ENCODE measurements around the gene NUP210.

NUP210 gene

GRCh38 chr3:13288732-13289718, 131.1 kb downstream of the NUP210 start:
- DNase-seq (ENCODE audit: low read depth): no peak

- no peak for DNase-seq (ENCODE audit: low read depth)
Observed at GRCh38 chr3:13287833-13288232, 132.3 kb downstream of the NUP210 start.

DNA sequence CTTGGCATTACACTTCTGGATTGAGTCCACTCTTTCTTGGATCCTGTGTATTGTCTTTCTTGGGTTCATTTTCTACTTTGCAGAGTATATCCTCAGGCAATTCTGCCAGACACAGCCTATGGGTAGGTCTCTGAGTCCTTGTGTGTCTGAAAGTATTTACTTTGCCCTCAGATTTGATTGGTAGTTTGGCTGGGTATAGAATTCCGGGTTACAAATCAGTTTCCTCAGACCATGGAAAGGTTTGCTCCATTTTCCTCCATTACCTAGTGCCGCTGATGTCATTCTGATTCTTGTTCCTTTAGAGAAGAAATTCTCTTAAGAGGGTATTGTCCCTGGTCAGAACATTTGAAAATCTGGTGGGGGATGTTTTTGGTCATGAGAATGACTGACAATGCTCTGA, 133.2 kb downstream of the NUP210 start:
- no peak for DNase-seq (ENCODE audit: low read depth)

GRCh38 chr3:13285007-13285567, 135.0 kb downstream of the NUP210 start:
- no peak for DNase-seq (ENCODE audit: low read depth)

DNA sequence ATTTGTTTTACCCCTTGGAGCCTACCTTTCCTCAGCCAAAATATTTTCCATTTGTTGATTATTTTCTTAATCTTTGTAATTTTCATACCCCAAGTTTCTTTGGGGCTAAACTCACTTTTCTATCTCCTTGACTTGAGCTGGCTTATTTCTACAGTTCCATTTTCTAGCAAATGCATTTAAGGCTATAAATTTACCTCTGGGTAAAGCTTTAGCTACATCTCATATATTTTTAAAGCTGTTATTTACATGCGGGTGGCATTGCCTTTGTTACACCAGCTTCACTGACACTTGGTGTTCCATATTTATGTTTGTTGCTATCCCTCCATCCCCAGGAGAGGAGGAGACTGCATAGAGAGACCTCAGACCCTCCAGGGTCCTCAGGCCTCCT, 136.3 kb downstream of the NUP210 start:
- no peak for DNase-seq (ENCODE audit: low read depth)

DNA sequence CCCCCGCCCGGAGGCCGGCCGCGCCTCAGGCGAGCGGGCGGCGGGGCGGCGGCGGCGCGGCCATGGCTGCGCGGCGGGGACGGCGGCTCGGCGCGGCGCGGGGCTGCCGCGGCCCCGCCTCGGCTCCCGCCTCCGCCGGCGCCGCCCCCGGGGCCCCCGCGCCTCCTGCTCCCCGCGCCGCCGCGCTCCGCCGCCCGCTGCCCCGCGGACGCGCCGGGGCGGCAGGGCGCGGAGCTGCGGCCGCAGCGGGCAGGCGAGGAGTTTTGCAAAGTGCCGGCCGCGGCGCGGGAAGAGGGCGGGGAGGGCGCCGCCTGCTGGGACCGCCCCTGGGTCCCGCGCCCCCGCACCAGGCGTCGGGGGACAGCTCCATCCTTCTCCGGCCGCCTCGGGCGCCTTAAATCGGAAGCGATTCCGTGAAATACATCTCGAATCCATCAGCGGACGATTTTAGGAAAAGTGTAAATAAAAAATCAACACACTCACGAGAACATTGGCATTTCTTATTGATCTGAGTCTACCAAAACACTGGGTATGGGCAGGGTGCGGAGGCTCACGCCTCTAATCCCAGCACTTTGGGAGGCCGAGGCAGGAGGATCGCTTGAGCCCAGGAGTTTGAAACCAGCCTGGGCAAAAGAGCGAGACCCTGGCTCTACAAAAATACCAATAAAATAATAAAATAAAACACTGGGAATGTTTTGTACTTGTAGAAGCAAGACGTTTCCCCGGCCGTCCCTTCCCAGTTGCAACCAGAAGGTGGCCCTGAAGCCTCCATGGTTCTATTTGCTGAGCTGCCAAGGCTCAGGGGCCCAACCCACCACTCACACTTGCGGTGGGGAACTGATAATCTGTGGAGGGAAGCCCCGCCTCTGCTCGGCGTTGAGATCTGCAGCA, 136.9 kb downstream of the NUP210 start:
- no peak for DNase-seq (ENCODE audit: low read depth)

GRCh38 chr3:13282358-13282985, 137.7 kb downstream of the NUP210 start:
- DNase-seq (ENCODE audit: low read depth): no peak

DNA sequence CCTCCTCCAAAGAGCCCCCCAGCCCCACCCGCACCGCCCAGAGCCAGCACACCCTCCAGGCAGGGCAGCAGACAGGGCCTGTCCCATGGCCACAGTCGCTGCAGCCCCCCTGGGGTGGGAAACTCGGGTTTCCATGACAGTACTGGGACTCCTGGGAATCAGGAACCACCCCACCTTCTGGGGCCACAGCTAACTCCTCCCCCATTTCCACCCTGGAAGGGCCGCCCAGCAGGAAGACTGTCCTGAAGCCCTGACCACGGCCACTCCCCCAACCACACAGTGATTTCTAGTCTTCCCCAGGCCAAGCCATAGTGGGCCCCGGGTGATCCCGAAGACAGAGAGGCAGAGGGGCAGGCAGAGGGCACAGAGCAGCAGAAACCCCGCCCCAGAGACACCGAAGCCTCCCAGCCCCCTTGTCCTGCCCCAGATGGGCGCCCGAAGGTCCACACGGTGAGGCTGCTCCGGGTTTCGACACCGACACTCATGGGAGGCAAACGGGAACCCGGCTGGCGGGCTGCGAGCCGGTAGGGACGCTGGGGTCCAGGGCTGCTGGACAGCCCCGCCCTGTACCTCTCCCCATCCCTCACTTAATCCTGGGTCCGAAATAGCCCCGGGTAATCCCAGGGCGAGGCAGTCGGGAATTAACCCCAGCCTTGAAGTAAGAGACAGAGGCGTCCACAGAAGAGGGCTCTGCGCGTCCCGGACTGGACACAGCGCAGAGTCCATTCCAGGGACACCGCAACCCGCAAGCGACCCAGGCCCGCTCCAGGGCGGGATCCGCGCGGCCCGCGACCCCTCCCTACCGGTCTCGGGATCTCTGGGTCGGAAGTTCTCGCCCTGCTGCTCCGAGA, 138.4 kb downstream of the NUP210 start:
- no peak for DNase-seq (ENCODE audit: low read depth)

DNA sequence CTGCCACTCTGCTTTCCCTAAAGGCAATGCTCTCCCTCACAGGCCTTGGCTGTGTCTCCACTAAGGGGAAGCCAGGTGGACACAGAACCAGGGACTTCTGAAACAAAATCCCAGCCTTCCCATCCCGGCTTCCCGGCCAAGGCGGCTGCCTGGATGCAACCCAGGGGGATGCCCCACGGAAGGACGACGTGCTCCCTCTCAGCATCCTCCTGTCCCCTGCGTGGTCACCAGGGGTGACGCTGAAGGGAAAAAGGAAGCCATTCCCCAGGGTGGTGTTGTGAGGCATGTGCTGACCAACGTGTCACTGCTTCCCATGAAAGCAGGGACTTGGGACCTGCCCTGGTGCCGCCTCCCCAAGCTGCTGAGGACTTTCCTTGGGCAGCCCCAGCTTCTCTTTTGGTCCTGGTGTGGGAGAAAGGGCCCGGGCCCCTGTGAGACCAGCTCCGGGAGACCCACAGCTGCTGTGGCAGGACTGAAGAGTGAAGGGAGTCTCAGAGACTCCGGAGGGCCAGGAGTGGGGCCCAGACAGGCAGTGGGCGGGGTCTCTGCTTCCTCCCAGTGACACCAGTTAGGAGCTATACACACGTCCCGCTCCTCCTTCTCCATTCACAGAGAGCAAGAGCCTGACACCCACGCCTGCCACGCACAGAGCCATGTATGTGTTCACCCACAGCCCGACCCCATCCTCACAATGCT, 139.2 kb downstream of the NUP210 start:
- no peak for DNase-seq (ENCODE audit: low read depth)

- no peak for DNase-seq (ENCODE audit: low read depth)
Observed at GRCh38 chr3:13280122-13280790, 139.9 kb downstream of the NUP210 start.

DNA sequence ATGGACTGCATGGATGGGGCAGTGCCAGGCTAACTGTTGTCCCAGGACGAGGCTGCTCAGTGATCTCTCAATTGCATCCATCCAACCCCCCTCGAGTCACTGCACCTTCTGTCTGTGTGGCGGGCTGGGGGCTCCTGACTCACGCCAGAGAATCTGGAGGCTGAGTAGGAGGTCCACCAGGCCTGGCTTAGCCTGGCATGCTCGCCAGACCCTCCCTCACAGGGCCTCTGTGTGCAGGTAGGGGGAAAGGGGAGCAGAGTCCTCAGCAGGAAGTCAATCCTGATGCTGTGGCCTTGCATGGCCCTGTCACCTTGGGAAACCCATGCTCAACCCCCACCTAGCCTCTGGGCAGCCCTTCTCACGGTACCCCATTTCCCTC, 140.6 kb downstream of the NUP210 start:
- DNase-seq (ENCODE audit: low read depth): no peak

DNA sequence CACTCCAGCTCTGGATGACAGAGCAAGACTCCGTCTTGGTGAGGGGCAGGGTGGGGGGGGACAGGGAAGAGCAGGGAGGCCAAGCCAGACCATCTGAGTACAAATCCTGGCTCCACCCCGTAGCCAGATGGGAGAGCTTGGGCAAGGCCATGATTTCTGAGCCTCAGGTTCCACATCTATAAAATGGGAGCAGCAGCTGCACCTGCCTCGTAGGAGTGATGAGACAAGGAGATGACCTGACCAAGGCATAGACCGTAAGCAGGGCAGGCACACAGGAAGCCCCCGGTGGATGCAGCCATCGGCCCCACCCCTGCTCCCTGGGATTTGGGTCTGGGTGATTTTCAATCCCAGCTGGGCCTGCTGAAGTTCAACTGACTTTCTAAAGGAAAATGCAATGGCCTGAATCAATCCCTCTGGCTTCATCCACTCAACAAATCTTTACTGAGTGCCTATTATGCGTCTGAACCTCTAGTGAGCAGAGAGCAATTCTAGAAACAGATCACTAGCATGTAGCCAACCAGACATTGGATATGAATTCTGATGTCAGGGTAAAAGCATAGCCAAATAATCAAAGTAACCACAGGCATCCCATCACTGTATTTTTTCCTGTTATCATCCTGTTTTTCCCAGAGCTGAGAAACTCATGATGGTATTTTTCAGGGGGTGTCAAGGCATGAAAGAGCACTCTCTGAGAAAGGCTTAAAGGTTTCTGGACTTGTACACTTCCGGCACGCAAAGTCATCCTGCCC, 141.2 kb downstream of the NUP210 start:
- no peak for DNase-seq (ENCODE audit: low read depth)

DNA sequence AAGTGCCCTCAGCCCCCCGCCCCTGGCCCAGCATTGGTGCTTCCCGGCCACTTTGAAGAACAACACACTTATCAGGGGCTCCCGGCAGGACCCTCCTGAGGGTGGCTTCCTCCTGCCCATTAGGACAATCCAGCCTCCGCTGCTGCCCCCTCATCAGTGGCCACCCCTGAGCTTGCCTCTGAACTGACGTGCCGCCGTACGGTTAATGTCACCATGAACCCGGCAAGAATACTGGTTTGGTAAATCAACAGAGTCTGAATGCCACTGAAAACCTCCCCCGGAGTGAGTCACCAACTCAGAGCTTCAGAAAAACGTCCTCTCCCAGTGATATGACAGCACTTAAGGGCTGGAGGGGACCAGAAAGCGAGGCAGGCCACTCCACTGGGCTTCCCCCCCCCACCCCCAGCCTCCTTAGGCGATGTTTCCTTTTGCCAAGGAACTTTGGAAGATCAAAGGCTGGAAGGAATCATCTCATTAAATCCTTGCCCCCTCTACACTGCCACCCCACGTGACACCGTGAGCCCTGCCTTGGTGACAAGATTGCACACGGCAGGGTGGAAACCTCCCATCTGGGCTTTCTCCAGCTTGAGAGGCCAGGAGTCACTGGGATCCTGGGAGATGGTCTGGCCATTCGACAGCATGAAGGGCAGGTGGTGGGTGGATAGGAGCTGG, 142.1 kb downstream of the NUP210 start:
- DNase-seq (ENCODE audit: low read depth): no peak

DNA sequence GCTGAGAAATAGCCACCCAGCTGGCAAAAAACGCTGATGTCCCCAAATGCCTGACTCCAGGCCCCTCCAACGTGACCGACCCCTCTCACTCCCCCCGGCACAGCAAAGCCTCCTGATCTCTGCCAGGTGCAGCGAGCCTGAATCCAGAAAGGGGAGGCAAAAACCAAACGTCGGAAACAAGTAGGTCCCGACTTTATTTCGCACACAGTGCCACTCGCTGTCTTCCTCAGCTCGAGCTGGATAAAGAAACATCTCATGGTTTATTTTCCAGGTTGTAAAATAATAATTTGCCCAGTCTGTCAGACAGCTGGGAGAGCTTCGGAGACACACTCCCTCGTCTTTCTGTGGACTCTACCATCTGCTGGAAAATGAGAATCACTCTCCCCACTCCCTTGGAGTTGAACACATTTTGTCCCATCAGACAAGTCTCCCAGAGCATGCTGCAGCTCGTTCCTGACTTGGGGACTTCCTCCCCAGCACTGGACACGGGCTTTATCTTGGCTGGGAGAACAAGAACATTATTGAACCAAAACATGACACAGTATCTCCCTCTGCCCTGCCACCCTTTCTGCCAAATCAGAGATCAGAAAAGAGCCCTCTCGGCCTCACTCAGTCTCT, 142.8 kb downstream of the NUP210 start:
- DNase-seq (ENCODE audit: low read depth): no peak

GRCh38 chr3:13276438-13277195, 143.5 kb downstream of the NUP210 start:
- DNase-seq (ENCODE audit: low read depth): no peak

- DNase-seq (ENCODE audit: low read depth): no peak
Observed at GRCh38 chr3:13275376-13276005, 144.6 kb downstream of the NUP210 start.
